GM12874 (cell line): Measurements from ENCODE around the gene KCNIP1.

Experiments
- TF ChIP-seq, protein P1 (sequence below): IDR thresholded peaks from 2 replicates; pipeline ENCODE4 v1.5.1; 2011; ENCODE audit warnings: low read depth, mild to moderate bottlenecking, control low read depth, low read length, moderate library complexity; ENCODE audit not compliant: insufficient read depth

Gene KCNIP1

DNA sequence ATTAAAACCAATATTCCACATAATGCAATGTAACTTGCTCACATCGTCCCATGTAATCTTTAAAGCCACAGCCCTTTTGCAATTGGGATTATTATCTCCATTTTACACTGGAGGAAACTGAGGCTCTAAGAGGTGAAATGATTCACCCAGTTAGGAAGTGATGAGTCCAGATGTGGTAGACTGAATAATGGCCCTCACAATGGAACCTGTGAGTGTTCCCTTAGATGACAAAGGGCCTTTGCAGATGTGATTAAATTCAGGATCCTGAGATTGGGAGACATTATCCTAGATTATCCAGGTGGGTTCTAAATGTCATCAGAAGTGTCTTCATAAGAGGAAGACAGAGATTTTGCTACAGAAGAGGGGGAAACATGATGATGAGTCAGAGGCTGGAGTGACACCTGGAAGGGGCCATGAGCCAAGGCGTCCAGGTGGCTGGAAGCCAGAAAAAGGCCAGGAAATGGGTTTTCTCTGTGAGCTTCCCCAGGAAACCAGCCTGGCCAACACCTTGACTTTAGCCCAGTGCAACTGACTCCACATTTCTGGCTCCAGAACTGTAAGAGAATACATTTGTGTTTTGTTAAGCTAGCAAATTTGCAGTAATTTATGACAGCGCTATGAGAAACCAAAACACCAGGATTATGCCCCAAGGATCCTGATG lies 139.1 kb downstream of the KCNIP1 start:
- TF ChIP-seq, protein P1, sequence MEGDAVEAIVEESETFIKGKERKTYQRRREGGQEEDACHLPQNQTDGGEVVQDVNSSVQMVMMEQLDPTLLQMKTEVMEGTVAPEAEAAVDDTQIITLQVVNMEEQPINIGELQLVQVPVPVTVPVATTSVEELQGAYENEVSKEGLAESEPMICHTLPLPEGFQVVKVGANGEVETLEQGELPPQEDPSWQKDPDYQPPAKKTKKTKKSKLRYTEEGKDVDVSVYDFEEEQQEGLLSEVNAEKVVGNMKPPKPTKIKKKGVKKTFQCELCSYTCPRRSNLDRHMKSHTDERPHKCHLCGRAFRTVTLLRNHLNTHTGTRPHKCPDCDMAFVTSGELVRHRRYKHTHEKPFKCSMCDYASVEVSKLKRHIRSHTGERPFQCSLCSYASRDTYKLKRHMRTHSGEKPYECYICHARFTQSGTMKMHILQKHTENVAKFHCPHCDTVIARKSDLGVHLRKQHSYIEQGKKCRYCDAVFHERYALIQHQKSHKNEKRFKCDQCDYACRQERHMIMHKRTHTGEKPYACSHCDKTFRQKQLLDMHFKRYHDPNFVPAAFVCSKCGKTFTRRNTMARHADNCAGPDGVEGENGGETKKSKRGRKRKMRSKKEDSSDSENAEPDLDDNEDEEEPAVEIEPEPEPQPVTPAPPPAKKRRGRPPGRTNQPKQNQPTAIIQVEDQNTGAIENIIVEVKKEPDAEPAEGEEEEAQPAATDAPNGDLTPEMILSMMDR = no peak

DNA sequence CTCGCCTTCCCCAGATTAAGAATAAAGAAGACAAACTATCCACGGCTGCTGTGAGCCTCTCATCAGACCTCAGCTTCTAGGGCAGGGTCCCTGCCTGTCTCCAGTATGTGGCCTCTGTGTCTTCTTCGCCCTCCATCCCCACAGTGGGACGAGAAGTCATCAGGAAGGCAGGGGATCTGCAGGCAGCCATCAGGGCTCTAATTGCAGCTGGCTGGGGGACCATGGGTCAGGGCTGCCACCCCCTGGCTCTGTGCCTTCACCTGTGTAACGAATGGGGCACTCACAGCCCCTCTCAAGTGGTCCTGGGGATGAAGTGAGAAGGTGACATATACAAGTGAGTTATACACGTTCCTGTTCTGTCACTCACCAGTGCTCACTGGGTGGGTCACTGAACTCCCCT lies 139.8 kb downstream of the KCNIP1 start:
- TF ChIP-seq, protein P1 = no peak

DNA sequence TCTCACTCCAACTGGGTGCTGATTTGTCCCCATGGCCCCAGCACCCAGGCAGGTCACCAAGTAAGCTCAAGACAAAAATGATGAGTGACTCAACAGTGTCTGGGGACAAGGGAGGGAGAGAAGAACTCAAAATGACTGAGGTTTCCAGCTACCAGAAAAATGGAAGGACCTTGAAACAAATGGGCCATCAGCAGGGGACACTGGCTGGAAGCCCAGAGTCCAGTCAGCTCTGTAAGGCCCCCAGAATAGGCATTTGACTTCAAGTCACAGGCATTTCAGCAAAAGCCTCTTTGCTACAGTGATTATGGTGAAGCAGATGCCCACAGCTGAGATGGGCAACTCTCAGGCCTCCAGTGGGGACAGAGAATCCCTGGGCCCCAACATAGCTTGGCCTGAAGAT lies 140.7 kb downstream of the KCNIP1 start:
- TF ChIP-seq, protein P1 = no peak

DNA sequence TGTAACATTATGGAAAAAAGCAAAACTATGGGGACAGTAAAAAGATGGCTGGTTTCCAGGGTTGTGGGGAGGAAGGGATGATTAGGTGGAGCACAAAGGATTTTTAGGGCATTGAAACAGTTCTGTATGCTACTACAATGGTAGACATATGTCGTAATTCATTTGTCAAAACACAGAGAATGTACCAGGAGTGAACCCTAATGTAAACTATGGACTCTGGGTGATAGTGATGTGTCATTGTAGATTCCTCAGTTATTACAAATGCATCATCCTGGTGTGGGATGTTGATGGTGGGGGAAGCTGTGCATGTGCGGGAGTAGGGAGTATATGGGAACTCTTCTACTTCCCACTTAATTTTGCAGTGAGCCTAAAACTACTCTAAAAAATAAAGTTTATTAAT lies 144.7 kb downstream of the KCNIP1 start:
- TF ChIP-seq, protein P1 = no peak

DNA sequence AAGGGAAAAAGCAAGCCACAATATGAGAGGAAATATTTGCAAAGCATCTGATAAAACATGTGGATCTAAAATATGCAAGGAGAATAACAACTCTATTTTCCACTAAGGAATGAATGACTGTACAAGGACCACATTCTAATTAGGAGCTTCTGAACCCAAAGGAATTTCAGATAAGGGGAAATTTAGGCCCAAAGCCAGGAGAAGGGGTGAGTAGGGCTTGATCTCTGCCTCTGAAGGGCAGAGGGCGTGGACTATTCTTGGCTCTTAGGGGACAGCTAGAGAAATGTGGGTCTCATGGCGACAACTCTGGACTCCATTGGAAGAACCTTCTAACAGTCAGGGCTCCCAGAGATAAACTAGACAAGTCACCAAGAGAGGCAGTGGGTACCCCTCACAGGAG lies 147.0 kb downstream of the KCNIP1 start:
- TF ChIP-seq, protein P1 = no peak

DNA sequence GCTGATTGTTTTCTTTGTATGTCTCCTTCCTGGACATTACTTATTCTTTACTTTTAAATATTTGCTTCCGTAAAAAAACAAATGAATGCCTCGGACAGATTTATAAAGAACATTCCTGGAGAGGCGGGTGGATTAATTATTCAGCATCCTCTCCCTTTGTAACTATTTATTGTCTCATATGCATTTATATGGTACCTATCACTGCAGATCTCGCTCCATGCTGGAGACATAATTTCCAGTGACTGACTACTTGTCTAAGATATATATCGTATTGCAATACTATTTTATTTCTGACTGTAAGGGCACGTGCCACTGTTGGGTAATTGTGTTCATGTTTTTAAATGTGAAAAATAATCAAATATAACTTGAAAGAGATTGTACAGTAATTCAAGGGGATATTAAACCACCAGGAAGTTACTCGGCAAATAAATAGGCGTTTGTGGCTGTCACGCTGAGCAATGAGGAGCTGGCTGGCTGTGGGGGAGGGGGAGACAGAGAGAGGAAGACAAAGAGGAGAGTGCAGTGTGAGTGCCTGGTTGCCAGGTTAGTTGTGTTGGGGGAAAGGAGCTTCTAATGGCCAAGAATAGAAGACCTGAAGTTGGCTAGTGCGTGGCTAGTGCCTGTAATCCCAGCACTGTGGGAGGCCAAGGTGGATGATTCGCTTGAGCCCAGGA lies 147.9 kb downstream of the KCNIP1 start:
- TF ChIP-seq, protein P1 = no peak

DNA sequence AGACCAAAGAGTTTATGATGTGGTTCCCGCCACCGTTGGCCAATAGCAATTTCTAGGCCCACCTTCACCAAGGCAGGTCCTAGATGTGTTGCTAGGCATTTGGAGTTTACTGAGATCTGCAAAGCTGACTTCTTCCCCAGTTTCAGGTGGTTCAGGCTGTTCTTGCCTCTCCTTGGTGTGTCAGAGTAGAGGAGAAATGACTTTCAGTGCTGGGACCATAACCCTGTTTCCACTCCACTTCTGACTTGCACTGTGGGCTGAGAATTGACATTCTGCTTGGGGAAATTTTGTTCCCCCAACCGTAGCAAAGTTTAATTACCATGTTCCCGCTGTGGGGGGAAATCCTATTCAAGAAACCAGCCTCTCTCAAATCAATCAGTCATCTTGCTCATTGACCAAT lies 151.7 kb downstream of the KCNIP1 start:
- TF ChIP-seq, protein P1 = no peak
